NCI-H1436 treated with DMSO at 0.1 percent for 48 hours (cell line): Measurements from ENCODE around the gene NNMT.

Source experiments
- DNase-seq: peaks from one replicate; lab custom pipeline; 2025; lab: John Stamatoyannopoulos, UW

NNMT gene

GRCh38 chr11:114295676-114296604, at the start of gene NNMT:
NNMT (plus strand) TSS chr11:114296399; CDS start chr11:114296557, 158 bp downstream.
- DNase-seq = no peak

DNA sequence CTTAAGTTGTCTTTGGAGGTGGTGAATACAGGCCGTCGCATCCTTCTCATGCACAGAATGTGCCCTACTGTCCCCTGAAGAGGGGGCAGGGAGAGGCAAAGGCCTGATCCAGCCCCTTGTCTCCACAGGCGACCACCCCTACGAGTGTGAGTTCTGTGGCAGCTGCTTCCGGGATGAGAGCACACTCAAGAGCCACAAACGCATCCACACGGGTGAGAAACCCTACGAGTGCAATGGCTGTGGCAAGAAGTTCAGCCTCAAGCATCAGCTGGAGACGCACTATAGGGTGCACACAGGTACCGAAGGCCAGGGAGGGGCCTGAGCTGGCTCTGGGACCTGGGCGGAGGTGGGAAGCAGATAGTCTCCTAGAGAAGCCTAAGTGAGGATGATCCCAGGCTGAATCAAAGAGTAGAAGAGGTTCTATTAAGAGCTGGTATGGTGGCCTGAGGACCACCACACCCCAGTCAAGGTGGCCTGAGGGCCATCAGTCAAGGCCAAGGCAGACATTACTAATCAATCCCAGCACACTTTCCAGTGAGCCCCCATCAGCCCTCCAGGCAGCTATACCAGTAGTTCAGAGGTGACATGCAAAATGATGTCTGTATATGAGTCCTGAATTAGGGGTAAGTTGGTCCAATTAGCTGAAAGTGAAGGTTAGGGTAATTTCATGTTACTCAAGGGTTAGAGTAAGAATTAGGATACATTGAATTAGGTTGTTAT, 49.0 kb upstream of the NNMT start:
- DNase-seq = no peak

- no peak for DNase-seq
Measured at GRCh38 chr11:114250180-114250579, 46.0 kb upstream of the NNMT start.

DNA sequence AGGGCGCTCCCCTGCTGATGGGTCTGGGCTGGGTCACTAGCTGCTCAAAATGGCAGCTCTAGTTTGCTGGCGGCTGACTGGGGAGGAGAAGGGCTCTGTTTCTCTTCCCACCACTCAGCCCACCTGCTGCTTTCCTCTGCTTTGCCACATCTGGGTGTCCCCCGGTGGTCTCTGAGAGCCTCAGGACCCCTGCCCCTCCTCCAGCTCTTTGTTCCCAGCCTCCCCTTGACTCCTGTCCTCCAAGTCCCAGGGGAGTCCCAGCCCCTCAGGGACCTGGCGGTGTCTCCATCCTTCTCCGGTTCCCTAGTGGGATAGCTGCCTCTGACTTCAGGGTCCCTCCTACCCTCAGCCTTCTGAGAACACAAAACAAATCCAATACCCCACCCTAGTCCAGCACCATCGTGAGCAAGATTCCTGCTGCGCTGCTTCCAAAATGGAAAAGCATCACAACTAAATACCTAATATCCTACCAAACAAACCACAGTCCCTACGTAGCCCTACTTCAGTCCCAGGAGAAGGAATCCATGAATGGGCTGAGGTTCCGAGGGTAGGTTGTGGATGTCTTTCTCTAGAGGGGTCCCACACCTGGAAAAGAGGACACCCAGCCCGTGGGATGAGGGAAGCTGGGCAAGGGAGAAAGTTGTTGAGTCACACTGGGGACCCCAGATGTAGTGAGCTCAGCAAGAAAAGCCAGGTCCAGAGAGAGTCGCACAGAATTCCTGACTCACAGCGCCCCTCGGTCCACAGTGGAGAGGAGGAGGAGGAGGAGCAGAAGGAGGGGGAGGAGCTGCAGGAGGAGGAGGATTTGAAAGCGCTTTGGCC, 45.0 kb upstream of the NNMT start:
- DNase-seq = no peak

DNA sequence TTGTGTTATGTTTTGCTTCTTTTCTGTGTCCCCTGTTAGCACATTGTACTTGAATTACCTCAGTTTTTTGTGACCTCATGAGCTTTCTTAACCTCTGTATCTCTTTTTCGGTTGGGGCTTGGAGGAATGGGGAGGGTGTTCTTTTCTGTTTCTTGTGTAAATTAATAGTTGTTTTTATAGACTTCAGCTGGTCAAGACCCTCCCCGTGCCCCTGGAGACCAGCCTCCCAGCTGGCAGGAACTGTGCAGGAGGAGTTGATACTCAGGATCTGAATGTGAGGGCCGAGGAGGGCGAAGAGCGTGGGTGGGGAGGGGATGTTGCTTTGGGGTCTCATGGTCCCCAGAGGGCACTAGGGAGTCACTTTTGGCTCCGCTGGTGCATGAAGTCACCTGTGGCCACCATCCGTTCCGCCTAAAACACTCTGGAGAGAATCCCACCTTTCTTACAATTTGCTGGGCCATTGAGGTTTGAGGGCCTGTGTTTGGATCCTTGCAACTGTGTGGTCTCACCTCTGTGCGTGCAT, 44.3 kb upstream of the NNMT start:
- DNase-seq = no peak

- DNase-seq = no peak
Measured at GRCh38 chr11:114252767-114253166, 43.4 kb upstream of the NNMT start.

DNA sequence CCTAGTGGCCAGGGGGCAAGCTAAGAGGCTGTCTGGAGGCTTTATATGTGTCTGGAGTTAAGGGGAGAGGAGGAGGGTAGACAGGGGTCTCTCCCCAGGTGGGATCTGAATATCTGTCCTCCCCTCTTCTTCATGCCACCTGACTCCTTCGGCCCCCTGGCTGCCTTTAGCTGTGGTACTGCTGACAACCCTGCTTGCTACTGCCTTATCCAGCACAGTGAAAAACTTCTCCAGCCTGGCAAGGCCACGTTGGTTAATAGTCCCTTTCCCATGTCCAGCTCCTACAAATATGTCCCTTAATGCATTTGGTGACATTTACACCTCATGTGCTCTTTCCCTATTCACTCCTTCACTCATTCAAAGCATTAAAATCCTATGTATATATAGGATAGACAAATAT, 42.4 kb upstream of the NNMT start:
- DNase-seq = no peak

DNA sequence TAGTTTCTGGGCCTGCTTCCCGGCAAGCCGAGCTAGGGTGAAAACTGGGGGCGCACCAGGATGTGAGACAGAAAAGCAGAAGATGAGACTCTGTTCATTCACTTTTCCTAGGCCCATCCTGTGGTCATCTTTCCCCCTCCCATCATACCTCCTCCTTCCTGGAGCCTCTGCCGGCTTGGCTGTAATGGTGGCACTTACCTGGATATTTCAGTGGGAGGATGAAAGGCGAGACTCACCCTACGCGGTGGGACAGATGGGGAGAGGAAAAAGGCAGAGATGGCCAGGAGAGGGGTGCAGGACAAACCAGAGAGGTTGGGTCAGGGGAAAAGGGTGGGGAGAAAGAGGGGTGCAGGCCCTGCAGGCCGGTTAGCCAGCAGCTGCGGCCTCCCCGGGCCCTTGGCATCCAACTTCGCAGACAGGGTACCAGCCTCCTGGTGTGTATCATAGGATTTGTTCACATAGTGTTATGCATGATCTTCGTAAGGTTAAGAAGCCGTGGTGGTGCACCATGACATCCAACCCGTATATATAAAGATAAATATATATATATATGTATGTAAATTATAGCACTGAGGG, 41.5 kb upstream of the NNMT start:
- DNase-seq = no peak

DNA sequence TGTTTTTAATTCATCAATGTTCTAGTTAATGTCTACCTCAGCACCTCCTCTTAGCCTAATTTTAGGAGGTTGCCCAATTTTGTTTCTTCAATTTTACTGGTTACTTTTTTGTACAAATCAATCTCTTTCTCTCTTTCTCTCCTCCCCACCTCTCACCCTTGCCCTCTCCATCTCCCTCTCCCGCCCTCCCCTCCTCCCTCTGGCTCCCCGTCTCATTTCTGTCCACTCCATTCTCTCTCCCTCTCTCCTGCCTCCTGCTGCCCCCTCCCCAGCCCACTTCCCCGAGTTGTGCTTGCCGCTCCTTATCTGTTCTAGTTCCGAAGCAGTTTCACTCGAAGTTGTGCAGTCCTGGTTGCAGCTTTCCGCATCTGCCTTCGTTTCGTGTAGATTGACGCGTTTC, 40.9 kb upstream of the NNMT start:
- no peak for DNase-seq

DNA sequence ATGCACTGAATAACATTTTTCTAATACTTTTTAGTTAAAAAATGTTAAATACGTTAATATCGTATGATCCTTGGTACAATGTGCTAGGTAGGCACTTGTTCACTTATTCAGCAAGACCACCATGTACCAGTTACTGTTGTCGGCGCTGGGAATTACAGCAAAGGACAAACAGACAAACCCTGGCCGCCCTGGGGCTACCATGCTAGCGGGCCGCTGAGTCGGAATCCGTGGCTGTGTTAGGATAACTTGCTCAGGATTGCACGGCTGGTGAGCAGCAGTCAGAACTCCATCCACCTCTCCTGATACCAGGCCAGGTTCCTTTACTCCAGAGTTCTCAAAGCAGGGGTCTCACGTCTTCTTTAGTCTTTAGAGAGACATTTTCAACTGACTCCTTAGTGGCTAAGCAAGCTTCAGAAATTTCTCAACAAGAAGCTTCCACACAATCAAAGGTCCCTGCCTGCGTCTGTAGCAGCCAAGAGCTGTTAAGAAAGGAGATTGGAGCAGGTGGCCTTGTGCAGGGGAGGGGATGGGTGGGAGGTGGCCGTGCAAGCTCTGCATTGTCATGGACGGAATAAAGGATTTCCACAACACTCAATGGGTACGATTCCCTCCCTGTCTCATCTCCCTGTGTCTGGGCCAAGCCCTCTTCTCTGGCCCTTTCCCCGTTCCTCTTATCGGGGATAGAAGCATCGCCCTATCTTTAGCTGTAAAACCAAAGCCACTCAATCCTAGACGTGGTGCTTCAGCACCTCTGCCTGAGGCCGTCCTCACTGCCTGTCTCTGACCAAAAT, 39.8 kb upstream of the NNMT start:
- DNase-seq = no peak

GRCh38 chr11:114256967-114257286, 39.3 kb upstream of the NNMT start:
- DNase-seq = no peak

DNA sequence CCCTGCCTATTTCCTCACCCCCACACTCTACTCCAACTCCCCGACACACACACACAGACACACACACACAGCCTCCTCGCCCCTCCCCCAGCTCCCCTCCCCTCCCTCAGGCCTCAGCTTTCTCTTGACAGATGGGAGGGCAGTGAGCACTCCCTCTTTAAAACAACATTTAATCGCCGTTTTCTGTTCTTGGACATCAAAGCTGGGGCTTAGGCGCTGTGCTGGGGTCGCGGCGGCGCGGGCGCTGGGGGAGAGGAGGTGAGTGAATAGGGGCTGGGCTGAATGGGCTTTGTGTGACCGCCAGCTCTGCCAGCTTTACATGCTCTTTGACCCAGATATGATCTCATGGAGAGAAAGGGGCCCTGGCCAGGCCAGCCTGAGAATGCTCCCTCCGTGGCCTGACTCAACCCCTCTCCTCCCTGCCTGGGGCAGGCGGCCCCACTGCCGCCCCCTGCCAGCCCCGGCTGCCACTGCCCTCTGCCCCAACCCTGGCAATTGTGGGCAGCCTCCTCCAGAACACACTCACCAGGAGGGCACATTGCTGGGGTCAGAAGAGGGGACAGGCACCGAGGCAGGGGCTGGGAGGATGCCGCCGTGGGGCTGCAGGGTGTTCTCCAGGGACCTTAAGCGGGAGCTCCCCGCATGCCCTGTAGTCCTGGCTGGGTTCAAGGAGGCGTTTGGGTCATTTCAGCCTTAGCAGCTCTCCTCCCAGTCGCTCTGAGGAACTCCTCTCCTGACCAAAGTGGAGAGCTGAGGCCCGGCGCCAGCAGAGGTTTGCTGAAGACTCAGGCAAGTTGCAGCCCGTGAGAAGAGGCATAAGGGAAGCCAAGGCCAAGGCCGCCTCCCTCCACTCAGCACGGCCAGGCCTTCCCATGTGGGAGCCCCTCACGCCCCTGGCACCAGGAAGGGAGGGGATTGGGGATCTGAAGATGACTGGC, 38.3 kb upstream of the NNMT start:
- no peak for DNase-seq

DNA sequence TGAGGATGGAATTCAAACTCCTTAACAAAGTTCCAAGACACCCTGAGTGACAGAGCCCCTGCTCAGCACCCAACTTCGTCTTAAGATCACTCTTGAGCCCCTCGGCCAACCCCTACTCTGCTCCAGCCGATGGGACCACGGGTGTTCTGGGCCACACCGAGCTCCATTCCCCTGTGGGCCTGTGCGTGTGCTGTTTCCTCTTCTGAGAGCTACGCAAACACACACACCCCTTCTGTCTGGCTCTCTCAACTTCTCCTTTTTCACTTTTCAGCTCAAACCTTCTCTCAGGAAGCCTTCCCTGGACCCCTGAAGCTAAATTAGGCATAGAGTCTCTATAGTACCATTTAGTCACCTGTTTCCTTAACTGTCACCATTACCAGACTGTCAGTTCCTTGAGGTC, 37.5 kb upstream of the NNMT start:
- no peak for DNase-seq

DNA sequence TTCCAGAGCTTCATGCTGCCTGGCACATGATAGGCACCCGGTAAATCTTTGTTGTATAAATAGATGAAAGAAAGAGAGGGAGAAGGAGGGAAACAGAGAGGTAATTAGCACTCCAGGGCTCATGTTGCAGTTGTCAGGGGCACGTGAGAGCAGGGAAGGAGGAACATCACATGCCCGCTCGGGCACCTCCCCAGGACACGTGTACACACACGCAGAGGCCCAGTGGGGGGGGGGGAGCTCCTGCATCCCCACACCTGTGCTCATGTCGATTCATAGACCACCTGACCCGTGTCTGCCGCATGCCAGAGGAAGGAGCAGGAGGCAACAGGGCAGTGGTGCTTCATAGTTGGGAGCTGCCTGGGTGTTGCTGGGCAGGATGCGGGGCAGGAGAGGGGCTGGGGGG, 37.1 kb upstream of the NNMT start:
- no peak for DNase-seq

GRCh38 chr11:114259551-114259983, 36.6 kb upstream of the NNMT start:
- DNase-seq = no peak

GRCh38 chr11:114260077-114260476, 36.1 kb upstream of the NNMT start:
- DNase-seq = no peak

DNA sequence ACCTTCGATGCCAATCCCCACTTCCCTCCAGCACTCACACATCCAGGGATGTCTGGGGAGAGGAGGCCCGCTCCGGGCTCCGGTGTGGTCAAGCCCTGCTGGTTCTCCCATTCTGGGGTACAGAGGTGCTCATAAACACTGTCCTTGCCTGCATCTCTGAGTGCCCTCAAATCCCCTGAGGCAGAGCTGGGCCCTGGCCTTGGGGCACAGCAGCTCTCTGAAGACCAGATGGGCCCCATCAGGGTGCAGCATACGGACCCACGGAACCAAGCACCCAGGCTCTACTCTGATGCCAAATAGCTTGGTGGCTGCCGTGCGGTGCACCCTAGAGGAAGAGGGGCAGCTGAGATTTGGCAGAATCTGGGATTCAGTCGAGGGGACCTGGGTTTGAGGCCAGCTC, 35.7 kb upstream of the NNMT start:
- DNase-seq = no peak

DNA sequence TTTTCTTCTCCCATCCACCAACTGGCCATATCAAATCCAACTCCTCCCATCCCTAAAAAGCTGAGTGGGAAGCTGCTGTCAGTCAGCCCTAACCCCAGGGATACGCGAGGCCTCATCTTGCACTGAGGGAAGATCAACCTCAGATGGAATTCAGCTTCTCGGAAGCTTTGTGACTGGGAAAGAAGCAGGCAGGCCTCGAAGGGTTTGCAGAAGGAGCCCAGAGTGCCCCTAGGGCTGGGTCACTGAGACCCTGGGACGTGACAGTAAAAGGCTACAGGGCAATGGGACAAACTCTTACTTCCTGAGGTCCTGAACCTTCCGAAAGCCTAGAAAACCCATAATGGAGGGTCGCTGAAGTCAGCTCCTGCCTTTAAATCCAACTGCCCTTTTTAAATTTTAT, 34.4 kb upstream of the NNMT start:
- no peak for DNase-seq

DNA sequence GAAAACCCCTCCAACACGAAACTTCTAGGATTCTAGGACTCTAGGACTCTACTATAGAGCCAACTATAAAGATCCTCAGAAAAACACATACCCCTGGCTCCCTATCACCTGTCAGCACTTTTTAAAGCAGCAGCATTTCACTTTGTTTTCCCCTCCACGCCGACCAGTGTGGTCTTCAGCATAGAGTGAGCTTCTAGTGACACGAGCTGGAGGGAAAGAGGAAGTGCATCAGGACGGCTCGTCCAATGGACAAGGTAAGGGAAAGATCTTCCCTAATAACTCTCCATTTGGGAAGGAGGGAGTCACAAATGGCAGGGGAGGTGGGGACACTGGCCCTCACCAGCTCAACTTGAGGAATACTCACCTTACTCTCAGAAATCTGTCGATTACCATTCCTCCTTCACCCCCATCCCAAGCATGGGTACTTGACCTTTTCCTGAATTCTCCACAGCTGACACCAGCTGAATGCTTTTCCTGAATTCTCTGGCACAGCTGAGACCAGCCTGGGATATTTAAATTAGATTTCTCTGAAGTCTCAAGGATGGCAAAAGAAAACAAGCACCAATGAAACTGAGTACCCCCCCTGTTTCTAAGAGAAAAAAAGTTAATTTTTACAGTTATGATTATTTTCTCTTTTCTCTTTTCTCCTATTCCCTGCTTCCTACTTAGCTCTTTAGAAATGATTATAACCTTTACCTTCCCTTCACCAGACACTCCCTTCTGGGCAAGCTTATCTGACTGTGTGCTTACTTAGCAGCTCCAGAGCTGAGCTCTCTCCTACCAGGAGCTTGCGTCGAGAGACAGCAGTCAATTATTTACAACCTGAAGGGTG, 33.3 kb upstream of the NNMT start:
- no peak for DNase-seq
